Mammary epithelial cell (primary cell): ENCODE data around the gene INTS11.

ENCODE experiments used
- CTCF ChIP-seq, 2 donors: IDR thresholded peaks in 1 of 2; conservative IDR thresholded peaks in 1 of 2; 2 replicates each; pipeline ENCODE4 v1.5.1; 2011 to 2012; ENCODE audit warnings: inconsistent platforms in 2 of 2, low read length in 2 of 2, mild to moderate bottlenecking in 2 of 2, control low read depth in 1 of 2, low read depth in 1 of 2; ENCODE audit not compliant: insufficient read depth in 1 of 2; ENCODE audit errors: extremely low read depth in 1 of 2
- EZH2 ChIP-seq: IDR thresholded peaks from 2 replicates; pipeline ENCODE4 v1.6.1; 2012; ENCODE audit warnings: low read length, inconsistent platforms, borderline replicate concordance

- TF ChIP-seq CTCF (conservative IDR thresholded peaks at IDR 0.05 in 1 of 2, IDR thresholded peaks at IDR 0.05 in 1 of 2; ENCODE audit: extremely low read depth in 1 of 2, insufficient read depth in 1 of 2, low read depth in 1 of 2, low read length in 2 of 2) (no peak), EZH2 (no peak)
Observed at GRCh38 chr1:1341549-1342021, 17.1 kb upstream of the INTS11 start.
